ENCODE measurements around the gene ST6GALNAC3.

The ST6GALNAC3 gene

DNA sequence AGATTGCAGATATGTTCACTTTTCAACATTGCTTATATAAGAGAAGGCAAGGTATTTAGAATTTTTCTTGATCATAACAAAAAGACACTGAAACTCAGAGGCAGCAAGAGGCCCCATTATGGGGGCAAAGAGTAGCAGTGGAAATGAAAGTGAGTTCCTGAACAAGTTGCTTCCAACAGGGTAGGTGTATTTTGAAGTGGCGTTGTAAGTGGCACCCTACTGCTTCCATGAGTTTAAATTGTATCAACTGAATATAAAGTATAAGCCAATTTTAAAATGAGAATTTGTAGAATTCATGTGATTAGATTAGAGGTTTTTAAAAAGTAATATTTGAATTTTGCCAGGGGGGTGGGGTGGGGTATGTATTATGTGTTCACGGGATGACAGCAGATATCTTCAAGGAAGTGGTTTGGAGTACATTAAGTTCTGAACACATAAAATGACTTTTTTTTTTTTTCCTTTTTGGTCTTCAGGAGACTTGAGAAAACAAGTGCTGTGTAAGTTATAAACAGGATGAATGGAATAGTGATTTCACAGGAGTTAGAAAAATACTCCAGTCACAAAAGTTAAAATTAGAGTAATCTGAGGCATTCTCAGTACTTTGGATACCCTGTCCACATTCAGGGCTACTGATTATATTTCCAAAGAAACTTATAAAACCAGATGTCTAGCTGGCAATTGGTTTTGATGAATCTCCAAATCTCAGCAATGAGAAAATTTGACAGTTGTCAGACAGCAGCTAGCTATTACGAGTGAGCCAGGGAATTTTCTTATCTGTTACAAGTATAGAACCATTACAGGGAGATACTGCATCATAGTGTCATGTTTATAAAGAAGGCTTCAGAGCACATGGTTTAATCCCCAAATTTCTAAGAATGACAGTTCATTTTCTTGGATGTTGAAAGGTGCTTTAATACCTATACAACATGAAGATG lies 182.0 kb downstream of the ST6GALNAC3 start:
- DNase-seq: no peak

DNA sequence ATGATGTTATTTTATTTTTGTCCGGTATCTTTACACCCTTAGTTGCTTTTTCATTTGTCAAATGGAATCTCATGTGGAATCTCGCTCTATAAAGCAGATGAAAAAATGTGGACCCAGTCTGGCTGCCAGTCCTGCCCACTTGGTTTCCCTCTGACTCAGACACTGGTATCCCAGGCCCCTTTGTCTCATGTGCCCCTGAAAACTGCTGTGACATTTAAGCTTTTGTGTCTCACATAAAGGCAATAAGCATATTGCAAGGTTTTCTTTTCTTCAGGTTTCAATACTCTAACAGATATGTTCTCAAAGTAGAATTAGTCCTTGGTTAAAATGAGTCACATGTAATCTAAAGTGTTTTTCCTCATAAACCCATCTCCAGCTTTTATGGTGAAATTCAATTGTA lies 183.3 kb downstream of the ST6GALNAC3 start:
- no peak for DNase-seq

DNA sequence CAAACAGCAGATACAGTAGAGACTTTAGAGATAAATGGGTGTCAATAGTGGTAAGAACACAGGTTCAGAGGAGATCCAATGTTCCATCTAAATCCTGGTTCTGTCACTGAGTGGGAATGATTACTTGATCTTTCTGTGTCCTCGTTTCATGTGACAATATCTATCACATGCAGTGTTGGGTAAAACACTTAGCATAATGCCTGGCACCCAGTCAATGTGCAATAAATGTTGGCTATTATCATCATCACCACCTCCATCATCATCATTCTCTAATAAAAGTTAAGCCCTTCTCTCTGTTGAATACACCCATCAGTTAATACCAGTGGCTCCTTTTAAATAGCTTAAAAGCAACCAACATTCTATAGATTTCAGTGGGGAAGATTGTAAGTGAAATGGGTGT lies 184.7 kb downstream of the ST6GALNAC3 start:
- DNase-seq: no peak

DNA sequence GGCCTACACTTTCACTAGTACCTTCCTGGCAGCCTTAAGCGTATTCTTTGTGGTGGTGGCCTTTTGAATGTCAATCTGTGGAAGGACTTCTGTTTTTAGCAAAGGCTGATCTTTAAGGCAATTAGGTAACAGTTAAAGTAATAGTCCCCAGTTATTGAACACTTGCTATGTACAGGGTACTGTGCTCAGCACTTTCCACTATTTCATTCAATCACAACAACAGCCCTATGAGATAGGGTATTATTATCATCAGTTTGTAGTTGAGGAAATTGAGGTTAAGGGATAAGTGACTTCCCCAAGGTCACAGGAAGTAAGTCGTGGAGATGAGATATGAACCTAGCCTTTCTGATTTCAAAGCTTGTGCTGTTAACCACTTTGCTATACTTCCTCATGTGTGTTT lies 185.7 kb downstream of the ST6GALNAC3 start:
- DNase-seq: no peak

DNA sequence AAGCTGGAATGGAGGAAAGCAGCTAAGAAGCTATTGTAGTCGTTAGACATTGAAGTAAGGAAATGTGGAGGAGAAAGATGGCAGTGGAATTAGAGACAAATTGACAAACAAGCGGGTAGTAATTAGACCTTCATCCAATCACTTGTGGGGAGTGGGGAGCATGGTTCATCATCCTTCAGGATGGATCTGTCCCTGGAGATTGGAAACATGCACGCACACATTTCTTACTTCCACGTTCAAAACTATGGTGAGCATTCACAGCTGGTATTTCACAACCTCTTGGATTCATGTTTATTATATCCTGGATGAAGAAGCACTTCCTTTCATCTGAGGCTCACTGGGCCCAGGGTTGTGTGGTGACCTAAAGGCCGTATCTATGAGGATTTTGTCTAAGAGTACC lies 188.1 kb downstream of the ST6GALNAC3 start:
- DNase-seq: no peak

DNA sequence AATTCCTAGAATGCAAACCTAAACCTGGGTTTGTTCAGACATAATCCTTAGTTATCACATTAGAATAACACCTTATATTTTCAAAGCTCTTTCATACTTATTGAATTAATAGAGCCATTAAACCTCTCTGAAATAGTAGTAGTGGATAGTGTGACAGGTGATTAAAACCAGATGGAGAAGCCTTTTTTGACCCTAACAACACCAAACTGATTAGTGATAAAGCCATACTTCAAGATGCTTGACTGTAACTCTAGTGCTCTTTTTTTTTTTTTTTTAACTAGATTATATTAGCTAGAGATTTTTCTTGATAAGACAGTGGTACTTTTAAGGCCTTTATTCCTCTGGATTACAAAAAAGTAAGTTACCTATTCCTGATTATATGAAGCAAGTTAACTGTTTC lies 190.1 kb downstream of the ST6GALNAC3 start:
- no peak for DNase-seq

DNA sequence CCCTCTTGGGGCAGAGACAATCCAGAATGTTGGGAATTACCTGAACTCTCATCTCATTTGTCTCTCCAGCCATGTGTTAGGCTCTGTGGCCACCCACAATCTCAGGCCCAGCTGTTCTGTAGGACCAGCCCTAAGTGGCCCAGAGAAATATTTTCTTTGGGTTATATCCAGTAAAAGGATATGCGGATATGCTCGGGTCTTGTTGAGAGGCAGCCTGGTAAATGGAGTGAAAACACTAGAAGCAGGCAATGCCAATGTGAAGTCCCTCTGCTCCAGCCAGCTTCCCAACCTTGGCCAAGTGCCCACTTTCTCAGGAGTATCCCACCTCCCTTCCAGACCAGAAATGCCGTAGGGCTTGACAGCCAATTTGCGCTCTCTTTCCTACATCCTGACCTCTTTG lies 192.2 kb downstream of the ST6GALNAC3 start:
- no peak for DNase-seq

DNA sequence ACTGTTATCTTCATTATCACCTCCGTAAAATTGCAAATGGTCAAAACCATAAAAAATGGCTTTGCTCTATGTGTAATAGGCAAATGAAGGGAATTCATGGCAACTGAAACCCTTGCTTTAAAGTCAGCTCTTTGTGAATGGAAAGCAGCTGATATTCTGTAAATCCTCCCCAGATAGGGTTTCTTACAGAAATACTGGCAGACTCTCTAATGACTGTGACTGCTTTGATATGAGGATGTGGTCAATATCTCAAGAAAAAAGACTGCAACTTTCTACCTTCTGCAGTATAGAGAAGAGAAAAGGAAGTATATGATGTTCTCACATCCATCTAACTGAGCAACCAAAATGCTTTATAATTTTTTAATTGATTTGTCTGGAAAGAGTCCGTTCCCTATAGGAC lies 193.1 kb downstream of the ST6GALNAC3 start:
- DNase-seq: no peak

DNA sequence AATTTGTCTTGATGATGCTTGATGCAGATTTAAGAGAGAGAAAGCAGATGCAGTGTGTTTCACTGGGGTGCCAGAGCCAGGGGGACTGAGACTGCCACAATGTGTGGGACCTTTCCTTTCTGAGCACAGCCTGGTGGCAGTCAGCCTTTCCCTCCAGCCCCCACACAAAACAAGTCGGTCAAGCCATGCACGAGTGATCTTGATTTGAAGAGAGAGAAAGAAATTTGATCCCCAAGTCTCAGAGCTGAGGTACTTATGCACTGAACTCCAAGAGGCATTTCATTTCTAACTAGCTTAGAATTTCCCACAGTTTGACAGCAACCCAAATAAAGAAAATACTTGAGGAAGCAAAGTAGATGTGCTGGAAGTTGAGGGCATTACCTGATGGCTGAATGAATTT lies 193.8 kb downstream of the ST6GALNAC3 start:
- DNase-seq: no peak

DNA sequence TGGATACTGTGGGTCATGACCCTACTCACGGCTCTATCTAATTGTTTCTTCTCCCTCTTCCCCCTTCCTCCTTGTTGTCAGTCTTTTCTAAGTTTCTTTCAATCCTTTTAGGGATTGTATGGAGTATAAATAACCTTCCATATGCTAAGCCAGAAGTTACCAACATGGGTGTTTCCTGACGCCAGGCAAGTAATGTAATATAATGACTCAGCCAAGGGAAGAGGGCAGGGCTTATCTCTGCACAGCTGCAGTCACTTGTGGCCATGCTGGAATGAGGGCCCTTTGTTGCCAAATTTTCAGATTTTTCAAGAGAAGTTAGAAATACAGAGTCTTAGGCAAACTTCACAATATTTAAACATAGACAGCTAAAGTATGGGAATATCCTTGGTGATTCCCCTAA lies 194.6 kb downstream of the ST6GALNAC3 start:
- DNase-seq: peak; percentile 13

DNA sequence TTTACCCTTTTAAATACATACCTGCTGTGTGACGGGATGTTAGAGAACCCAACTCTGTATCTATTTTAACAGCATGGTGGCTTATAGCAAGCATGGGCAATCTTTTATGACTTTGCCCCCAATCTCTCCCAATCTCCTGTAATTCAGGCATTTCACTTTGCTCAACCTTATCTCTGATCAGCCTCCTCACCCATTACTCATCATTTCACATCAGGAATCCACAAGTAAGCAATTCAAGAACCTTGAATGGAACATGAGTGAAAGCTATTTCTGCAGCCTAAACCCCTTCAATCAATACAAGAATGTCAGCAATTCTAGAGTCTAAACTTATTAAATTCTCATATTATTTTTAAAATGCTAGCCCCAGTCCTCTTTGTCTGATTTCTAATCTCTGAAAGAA lies 199.8 kb downstream of the ST6GALNAC3 start:
- no peak for DNase-seq

DNA sequence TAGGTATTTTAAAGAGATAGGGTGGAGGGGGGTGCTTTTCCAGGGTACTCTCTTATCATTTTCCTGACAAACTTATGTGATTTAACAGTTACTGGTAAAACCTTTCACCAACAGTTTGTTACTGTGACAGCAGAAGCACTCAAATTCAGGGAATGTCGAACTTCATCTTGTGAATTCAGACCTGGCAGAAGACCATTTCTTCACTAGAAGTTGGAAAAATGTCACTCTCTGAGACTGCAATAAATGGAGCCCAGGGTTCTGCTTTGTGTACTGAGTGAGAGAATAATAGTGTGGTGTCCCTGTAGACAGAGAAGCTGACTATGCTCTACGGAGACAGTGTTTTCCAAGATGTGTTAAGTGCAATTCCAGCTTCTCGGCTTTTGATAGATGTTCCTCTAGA lies 200.2 kb downstream of the ST6GALNAC3 start:
- no peak for DNase-seq

DNA sequence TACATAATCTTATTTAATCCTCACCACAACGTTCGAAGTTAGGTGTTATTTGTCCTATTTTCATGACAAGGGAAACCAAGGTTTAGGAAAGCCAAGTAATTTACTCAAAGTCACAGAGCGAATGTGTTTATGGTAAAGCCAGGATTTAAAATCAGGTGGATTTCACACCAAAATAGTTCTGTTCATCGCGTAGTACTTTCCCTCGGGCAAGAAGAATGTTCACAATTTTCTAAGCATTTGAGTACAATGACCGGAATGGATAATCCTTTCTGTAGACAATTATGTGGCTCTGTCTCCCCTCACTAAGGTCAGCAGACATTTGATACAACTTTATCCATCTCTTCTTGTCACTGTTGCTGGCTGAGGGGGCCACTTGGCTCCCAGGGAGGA lies 204.2 kb downstream of the ST6GALNAC3 start:
- DNase-seq: no peak

DNA sequence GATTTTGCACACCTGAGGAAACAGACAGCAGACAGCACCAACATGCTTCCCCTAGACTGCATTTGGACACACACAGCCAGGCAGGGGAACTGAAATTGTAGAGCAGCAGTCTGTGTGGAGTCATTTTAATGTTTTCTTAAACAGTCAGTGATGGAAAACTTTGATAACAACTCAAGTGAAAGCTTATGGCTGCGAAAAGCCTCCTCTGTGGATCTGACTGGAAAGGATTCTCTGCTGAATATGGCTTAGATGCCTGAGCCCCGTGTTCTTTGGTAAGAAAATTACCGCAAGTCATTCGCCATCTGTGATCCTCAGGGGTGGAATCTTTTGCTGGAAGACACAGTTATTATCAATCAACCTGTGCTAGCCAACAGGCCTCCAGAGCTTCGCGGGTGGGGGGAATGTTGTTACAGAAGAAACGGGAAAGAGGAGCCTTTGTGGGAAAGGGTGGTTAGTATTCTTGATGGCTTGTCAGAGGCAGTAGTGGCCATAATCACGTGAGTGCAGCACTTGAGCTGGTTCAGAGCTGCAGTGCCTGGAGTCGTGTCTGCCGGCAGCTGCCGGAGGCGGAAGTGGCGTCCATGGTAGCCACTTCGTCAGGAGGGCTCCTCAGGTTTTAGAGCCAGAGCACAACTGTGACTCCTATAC lies 204.7 kb downstream of the ST6GALNAC3 start:
- DNase-seq: no peak

DNA sequence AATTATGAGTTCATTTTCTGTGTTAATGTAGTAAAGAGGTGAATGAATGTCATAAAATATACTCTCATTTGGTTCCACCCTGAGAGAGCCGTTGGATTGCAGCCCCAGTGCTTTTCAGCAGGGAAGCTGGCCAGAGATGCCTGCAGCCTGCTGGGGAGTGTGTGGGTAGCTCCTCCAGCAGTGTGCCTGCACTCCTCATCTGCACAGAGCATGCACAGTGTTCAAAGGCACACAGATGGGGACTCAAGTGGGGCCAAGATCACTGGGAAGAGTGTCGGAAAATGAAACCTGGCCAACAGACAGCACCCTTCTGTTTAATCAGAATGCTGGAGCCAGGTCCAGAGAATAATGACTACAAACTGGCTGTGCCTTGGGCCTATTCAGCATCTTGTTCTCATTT lies 206.8 kb downstream of the ST6GALNAC3 start:
- DNase-seq: no peak

DNA sequence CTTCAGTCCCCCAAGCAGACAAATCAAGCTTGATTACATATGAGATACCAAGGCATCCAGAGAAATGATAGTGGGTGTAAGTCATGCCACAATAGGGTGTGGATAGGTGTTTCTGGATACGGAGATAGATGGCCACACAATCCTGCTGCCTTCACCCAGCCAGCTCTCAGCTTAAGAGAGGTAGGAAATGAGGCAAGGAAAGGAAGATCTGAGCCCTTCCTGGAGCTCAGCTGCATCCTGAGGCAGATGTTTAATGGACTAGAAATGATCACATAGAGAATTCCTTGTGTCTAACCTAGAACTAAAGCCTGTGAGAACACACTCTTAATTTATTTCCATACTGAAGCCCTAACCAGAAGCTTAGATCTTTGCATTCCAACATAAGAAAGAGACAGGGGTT lies 210.3 kb downstream of the ST6GALNAC3 start:
- DNase-seq: no peak

DNA sequence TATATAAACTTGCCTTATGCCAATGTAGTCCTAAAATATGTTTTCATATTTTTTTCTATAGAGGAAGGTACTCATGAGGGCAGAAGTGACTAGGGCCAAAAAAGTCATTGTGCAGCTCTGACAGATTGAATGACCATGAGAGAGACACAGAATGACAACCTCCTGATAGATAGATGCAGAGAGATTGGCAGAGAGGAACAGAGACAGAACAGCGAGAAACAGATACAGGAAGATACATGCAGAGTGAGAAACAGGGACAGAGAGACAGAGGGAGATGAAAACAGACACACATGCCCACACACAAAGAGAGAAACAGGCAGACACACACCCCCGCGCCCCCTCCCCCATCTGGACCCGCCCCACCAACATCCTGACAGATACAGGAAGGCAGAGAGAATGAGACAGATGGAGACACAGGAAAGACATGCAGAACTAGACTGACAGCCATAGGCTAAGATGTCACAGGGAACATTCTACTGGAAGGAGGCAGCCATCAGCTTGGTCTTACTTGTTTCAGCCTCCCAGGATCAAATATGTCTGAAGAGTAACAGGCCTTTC lies 211.1 kb downstream of the ST6GALNAC3 start:
- no peak for DNase-seq

DNA sequence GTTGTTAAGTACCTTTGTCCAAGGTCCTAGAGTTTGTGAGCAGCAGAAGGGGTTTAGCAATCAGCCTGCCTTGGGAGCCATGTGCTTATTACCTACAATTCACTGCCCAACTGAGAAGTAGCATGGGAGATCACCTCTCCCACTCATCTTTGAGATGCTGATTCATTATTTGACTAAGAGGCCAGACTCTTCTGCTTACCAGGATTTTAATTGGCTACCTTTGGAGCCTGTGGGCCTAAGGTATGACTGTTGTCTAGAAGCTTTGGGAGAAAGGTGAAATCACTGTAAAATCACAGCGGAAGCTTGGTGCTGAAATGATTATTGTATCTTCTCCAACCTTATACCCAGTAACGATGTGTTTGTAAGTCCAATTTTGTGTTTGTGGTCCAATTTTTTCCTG lies 213.4 kb downstream of the ST6GALNAC3 start:
- DNase-seq: no peak

DNA sequence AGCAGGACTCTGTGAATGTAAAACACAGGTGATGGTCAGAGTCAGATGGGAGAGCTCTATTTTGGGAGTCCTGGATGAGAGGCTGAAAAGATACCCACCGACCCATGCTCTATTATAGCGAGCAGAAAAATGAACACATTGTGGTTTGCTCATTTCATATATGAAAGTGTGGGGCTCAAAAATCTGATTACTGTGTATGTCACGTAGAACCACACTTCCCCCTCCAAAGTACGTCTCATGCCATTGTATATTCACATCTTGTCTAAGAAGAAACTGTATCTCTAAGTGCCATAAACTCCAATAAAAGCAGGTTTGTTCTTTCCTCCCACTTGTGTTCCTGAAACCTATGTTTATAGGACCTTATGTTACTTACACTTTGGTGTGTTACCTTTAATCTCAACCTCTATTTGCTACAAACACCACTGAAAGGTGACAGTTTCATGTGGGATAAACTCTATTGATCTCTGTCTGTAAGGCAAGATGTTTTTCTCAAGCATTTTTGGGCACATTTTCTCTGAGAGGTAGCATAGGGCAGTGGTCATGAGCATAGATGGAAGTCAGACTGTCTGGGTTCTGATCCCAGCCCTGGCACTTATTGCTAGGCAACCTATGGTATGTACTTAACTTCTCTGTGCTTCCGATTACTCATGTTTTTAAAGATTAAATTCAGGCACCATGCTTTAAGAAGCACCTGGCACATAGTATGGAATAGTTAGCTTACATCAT lies 214.4 kb downstream of the ST6GALNAC3 start:
- no peak for DNase-seq

DNA sequence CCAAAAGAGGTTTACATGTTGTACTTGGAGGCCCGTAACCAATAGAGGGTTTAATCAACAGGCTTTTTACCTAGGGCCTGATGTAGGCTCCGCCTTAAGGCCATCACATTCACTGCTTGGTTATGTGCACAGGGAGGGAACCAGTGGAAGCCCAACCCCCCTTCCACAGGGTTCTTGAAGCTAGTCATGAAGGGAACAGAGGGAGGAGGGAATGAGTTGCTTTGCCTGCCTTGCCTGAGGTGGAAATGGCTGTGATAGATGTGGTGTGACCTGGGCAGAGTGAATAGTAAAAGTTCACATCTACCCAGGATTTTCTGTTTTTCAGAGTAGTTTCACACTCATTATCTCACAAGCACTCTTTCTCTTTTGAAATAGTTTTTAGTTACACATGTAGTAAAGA lies 215.1 kb downstream of the ST6GALNAC3 start:
- DNase-seq: no peak

DNA sequence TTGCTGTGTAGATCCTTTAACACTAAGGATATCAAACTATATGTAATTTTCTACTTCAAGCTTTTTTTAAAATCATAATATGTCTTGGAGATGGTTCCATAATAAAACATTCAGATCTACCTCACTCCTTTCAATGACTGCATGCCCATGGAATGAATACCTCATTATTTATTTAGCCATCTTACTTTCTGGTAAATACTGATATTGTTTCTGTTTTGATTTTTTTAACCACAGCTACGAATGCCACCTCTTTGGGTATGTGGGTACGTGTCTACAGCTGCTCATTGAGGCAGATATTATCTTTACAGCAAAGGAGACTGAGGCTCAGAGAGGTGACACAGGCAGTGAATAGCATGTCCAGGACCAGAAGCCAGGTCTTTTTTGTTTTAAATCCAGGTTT lies 215.7 kb downstream of the ST6GALNAC3 start:
- DNase-seq: no peak

DNA sequence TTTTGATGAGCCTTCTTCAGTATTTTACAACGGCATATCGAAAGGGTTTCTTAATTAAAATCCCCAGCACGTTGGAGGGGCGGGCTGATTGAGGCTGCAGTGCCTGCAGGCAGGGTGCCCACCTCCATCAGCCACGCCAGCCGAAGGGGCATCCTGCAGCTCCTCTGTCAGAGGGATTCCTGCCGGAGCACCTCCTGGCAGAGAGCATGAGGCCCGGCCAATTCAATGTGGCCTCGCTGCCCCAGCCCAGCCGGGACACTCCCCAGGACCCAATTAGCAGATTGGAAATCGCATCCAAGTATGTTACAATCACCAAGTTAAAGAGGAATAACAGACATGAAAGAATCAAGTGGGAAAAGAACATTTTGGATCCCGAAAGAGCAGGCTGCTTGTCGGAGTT lies 216.6 kb downstream of the ST6GALNAC3 start:
- no peak for DNase-seq

DNA sequence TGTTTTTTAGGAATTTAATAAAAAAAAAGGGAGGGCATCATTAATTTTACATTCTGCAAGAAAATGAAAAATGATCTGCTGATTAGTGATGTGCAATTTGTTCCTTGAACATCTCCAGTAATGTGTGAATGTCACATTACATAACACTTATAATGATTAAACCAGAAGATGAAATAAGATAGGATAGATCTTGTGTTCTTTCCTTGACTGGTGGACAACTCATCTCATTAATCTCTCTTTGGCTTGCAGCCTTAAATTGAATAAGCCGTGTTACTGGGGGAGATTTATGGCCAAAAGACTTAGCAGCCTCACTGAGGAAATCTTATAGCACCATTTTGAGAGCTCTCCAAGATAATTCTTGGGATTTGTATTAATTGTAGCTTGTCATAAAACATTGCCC lies 217.2 kb downstream of the ST6GALNAC3 start:
- no peak for DNase-seq
